Right atrium auricular region (tissue), 2 donors: ENCODE results near the gene FNBP1. TPM values are rescaled to one million over a fixed set of nuclear protein-coding genes. Genes with fewer than 3 reads are reported as not detected.
A peak's percentile ranks its signal among the peaks of the same experiment; 100 is the strongest.

Source experiments
- DNase-seq: peaks from one replicate; pipeline ENCODE4 v3.0.0-alpha.2; 2019; ENCODE audit warnings: low spot score
- H3K27ac ChIP-seq, 2 donors: fragments of 200-600 bp; sonication (generic); 1 replicate in 1 of 2; 2 replicates in 1 of 2; pipeline ENCODE4 v1.5.1; 2016 to 2019
- H3K27me3 ChIP-seq, 2 donors: fragments of 200-600 bp; sonication (generic); one replicate each; pipeline versions ENCODE4 v1.5.1 to v1.6.0; 2017 to 2019
- H3K36me3 ChIP-seq: fragments of 200-600 bp; sonication (generic); one replicate; pipeline ENCODE4 v1.5.1; 2016
- H3K4me1 ChIP-seq, 2 donors: fragments of 200-600 bp; sonication (generic); one replicate each; pipeline versions ENCODE4 v1.5.1 to v1.6.0; 2017 to 2019
- H3K4me3 ChIP-seq, 2 donors: fragments of 200-600 bp; sonication (generic); 1 replicate in 1 of 2; 2 replicates in 1 of 2; pipeline ENCODE4 v1.5.1; 2017 to 2019; ENCODE audit warnings: mild to moderate bottlenecking in 1 of 2, moderate library complexity in 1 of 2
- H3K9me3 ChIP-seq, 2 donors: fragments of 200-600 bp; sonication (generic); one replicate each; pipeline ENCODE4 v1.5.1; 2019
- CTCF ChIP-seq, 2 donors: fragments of 200-600 bp; sonication (generic); IDR thresholded peaks; one replicate each; pipeline ENCODE4 v1.5.1; 2019; ENCODE audit warnings: antibody characterized with exemption in 2 of 2
- total RNA-seq, 2 donors: library from RNA; depleted of rRNA; stranded (reverse); fragments of >200 nt; gene quantifications; one replicate each; pipeline ENCODE4 v1.1.0, GENCODE V29; 2016

Gene FNBP1
- total RNA-seq, 2 donors from 2014 or later = 18.0 to 24.1 TPM

GRCh38 chr9:129923589-129923988 is 119.4 kb downstream of the FNBP1 start:
- no peak overlapping the region for H3K4me3 ChIP-seq
- H3K27ac ChIP-seq = no peak overlapping the region
- no peaks in the 10 kb centered on the region for H3K9me3 ChIP-seq
- no peak for DNase-seq
- peaks cover 44% of the 10 kb centered on the region for H3K36me3 ChIP-seq
- no peak for TF ChIP-seq CTCF (IDR thresholded peaks at IDR 0.05)
- no peaks in the 10 kb centered on the region for H3K27me3 ChIP-seq
- H3K4me1 ChIP-seq = no peaks in the 10 kb centered on the region

- no peak for TF ChIP-seq CTCF (IDR thresholded peaks at IDR 0.05)
- Histone ChIP-seq H3K4me1 (no peaks in the 10 kb centered on the region), H3K36me3 (peaks cover 32% of the 10 kb centered on the region), H3K4me3 (no peak overlapping the region), H3K27me3 (no peaks in the 10 kb centered on the region), H3K27ac (no peak overlapping the region), H3K9me3 (no peaks in the 10 kb centered on the region)
- DNase-seq = no peak
These were observed 121.1 kb downstream of the FNBP1 start for GRCh38 chr9:129921905-129922304.

GRCh38 chr9:129919841-129920240 is 123.1 kb downstream of the FNBP1 start:
- Histone ChIP-seq H3K9me3 (no peaks in the 10 kb centered on the region), H3K36me3 (peaks cover 15% of the 10 kb centered on the region), H3K4me3 (no peak overlapping the region), H3K27ac (peak overlapping the region in 1 of 2 donors; percentile 1), H3K27me3 (no peaks in the 10 kb centered on the region), H3K4me1 (no peaks in the 10 kb centered on the region)
- no peak for DNase-seq
- TF ChIP-seq CTCF (IDR thresholded peaks at IDR 0.05) = no peak

GRCh38 chr9:129919277-129919676 is 123.7 kb downstream of the FNBP1 start:
- H3K36me3 ChIP-seq = peaks cover 9% of the 10 kb centered on the region
- no peaks in the 10 kb centered on the region for H3K27me3 ChIP-seq
- no peaks in the 10 kb centered on the region for H3K9me3 ChIP-seq
- no peak for DNase-seq
- no peak overlapping the region for H3K4me3 ChIP-seq
- TF ChIP-seq CTCF (IDR thresholded peaks at IDR 0.05) = no peak
- no peaks in the 10 kb centered on the region for H3K4me1 ChIP-seq
- no peak overlapping the region for H3K27ac ChIP-seq

GRCh38 chr9:129918296-129918950 is 124.6 kb downstream of the FNBP1 start:
- H3K36me3 ChIP-seq = peaks cover 6% of the 10 kb centered on the region
- no peak for DNase-seq
- H3K27ac ChIP-seq = no peak overlapping the region
- no peaks in the 10 kb centered on the region for H3K4me1 ChIP-seq
- H3K27me3 ChIP-seq = no peaks in the 10 kb centered on the region
- H3K9me3 ChIP-seq = no peaks in the 10 kb centered on the region
- no peak for TF ChIP-seq CTCF (IDR thresholded peaks at IDR 0.05)
- no peak overlapping the region for H3K4me3 ChIP-seq

GRCh38 chr9:129916707-129917106 is 126.3 kb downstream of the FNBP1 start:
- H3K4me1 ChIP-seq = no peaks in the 10 kb centered on the region
- TF ChIP-seq CTCF (IDR thresholded peaks at IDR 0.05) = no peak
- no peaks in the 10 kb centered on the region for H3K9me3 ChIP-seq
- no peak for DNase-seq
- H3K27me3 ChIP-seq = no peaks in the 10 kb centered on the region
- H3K36me3 ChIP-seq = no peaks in the 10 kb centered on the region
- no peak overlapping the region for H3K4me3 ChIP-seq
- H3K27ac ChIP-seq = no peak overlapping the region
